Fibroblast of skin of abdomen (primary cell): ENCODE measurements around the gene TEX22. TPM values are rescaled to one million over a fixed set of nuclear protein-coding genes. Genes with fewer than 3 reads are reported as not detected.
"Not testable (repeated sequence)": the region's sequence is repeated elsewhere in the genome, so short reads cannot be mapped to it uniquely, and the experiment has no call there.

Source experiments
- DNase-seq: peaks from one replicate; pipeline ENCODE4 v3.0.0-alpha.2; 2013
- polyA plus RNA-seq, 2 experiments: library from polyadenylated mRNA; unstranded; fragments of 120-200 nt; gene quantifications; one replicate each; pipeline ENCODE4 v1.2.1, GENCODE V29; 2013; ENCODE audit not compliant: insufficient read length in 2 of 2

The TEX22 gene
- polyA plus RNA-seq (2013, experiment 1 of 2; ENCODE audit: insufficient read length), result 0.90 TPM
- 1.0 TPM for polyA plus RNA-seq (2013, experiment 2 of 2; ENCODE audit: insufficient read length)

GRCh38 chr14:105398044-105398725 lies at the start of gene TEX22:
TSS of gene TEX22 (plus strand) at chr14:105398538. CDS start at chr14:105399341, 803 bp downstream.
- DNase-seq, result peak; percentile 85

DNA sequence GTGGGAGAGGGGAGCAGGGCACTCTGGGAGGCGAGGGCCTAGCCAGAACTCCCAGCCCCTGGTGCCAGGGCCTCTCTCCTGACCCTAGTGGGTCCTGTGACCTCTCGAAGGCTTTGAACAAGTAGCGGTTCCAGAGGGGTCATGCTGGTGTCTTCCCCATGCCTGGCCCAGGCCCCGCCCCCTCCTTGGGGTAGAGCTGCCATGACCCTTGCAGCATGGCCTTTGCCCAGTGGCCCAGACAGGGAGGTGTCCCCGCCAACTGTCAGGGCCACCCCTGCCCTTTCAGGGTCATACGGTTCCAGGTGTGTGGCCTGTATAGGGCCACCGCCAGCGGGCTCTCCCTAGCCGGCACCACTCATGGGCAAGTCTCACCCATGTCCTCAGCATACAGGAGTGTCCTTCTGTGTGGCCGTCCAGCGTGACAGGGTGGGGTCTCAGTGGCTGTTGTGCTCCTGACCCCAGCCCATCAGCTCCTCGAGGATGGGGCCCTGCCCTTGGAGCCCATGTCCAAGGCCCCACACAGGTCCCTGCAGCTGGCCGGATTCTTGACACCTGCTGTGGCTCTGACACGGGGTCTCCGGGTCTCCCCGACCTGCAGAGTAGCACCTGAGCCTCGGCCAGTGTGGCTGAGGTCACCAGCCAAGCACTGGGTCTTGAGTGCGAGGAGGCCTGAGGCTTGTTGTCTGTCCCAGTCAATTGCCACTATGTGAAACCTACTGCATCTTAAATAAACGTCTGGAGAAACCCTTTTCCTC lies 49.2 kb upstream of the TEX22 start:
- DNase-seq, result no peak

DNA sequence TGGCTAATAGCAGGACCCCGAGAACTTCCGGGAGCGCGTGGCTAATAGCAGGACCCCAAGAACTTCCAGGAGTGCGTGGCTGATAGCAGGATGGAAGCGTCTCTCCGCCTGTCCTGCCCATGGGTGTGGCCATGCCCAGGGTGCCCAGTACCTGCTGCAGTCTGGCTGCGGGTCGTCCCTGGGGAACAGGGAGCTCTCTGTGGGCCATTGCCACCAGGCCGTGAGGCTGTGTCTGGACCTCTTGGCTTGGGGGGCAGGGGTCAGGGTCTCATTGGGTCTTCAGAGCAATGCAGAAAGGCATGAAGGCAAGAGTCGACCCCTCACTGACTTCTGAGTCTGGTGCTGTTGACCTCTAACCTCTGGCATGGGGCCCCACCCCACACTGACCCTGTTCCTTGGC lies 48.3 kb upstream of the TEX22 start:
- no peak for DNase-seq

DNA sequence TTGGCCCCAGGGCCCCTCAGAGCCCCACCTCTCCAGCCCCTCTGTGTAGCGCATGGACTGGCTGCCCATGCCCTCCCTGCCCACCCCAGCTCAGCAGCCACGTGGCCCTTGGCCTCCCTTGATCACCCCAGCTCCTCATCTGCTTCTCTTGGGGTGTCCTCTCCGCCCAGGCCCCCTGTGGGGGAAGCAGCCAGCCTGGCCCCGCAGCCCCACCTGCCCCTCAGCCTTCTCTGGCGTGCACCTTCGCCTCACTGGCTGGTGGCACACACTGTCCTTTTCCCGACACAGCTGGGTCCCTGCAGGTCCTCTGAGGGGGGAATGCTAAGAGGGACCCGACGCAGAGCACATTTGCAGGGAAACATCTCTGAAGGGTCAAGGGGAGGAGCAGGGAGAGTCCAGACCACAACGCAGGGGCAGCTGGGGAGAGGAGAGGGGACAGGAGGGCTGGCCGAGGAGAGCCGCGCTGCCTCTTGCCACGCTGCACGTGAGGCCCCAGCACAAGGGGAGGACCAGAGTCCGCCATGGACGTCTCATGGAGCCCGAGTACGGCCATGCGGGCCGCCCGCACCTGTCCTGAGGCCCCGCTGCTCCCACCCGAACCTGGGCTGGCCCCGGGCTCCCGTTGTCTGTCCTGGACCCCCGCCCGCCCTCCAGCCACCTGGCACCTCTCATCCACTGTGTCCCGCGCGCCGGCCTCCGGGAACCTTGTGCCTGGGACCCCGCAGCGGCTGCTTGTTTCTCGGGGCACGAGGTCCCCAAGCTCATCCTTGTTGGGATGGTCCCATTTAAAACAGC lies 47.7 kb upstream of the TEX22 start:
- DNase-seq, result no peak

DNA sequence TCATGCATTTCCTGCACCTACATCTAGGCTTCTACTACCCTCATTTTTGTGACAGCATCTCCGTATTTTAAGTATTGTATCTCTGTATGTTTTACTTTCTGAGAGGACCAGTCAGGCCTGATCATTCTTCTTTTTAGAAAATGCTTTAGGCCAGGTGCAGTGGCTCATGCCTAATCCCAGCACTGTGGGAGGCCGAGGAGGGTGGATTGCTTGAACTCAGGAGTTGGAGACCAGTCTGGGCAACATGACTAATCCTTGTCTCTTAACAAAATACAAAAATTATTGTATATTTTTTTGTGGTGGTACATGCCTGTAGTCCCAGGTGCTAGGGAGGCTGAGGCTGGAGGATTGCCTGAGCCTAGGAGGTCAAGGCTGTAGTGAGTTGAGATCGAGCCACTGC lies 46.9 kb upstream of the TEX22 start:
- DNase-seq, result no peak

DNA sequence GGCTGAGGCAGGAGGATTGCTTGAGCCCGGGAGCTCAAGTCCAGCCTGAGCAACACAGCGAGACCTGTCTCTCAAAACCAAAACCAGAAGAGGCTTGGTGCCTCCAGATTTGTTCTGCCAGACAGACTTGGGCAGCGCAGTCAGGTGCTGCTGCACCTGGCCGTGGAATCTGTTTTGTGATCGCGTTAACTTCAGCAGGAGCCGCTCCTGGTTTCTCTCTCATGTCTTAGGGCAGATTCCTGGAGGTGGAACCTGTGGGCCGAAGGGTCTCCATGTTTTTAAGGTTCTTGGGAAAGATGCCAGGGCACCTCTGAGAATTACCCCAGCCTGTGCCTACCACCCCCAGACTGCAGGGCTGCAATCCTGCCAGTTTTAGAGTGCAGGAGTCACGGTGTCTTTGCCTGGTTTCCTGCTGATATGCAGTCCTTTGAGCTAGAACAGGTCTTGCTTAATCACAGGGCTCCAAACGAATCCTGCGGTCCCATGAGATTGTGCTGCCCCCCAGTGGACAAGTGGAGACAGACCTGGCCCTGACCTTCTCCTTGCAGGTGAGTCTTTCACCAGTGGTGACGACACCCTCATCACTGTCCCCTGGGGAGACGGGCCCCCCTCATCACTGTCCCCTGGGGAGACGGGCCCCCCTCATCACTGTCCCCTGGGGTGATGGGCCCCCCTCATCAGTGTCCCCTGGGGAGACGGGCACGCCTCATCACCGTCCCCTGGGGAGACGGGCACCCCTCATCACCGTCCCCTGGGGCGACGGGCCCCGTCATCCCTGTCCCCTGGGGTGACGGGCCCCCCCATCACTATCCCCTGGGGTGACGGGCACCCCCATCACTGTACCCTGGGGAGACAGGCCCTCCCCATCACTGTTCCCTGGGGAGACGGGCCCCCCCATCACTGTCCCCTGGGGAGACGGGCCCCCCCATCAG lies 46.2 kb upstream of the TEX22 start:
- peak; percentile 73 for DNase-seq

- no peak for DNase-seq
These were observed 45.2 kb upstream of the TEX22 start for GRCh38 chr14:105353136-105353535.

DNA sequence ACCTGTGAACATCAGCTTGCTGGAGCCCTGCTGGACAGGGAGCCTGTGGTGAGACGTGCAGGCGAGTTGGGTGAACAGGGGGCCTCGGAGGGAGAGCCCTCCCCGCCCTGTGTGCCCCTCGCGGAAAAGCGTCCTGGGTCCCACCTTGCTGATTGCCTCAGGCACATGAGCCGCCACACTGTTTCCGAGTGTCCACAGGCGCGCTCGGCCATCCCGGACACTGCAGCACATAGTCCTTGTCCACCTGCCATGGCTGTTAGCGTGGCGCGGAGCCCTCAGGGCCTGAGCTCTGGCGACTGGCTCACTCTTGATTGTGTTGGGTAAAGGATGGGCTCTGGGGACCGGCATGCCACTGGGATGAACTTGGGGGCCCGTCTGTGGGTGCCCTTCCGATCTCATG lies 43.8 kb upstream of the TEX22 start:
- DNase-seq, result no peak

DNA sequence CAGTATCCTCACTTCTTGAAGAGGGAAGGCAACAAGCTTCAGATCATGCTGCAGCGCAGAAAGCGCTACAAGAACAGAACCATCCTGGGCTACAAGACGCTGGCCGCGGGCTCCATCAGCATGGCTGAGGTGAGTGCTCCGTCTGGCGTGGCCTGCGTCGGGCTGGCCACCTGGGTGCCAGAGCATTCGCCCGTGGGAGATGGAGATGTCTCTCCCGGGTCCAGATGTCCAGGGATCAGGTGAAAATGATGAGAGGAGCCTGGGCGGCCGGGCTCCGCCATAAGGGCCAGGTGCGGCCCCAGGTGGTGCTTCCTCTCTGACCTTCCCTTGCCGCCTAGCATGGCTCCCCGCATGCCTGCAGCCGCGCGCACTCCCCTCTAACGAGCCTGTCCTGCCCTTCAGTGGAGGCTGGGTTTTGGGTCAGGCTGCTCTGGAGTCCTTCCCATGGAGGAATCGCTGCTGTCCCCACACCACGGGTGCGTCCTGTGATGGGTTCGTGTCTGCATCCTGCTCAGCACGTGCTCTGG lies 43.2 kb upstream of the TEX22 start:
- DNase-seq, result no peak

DNA sequence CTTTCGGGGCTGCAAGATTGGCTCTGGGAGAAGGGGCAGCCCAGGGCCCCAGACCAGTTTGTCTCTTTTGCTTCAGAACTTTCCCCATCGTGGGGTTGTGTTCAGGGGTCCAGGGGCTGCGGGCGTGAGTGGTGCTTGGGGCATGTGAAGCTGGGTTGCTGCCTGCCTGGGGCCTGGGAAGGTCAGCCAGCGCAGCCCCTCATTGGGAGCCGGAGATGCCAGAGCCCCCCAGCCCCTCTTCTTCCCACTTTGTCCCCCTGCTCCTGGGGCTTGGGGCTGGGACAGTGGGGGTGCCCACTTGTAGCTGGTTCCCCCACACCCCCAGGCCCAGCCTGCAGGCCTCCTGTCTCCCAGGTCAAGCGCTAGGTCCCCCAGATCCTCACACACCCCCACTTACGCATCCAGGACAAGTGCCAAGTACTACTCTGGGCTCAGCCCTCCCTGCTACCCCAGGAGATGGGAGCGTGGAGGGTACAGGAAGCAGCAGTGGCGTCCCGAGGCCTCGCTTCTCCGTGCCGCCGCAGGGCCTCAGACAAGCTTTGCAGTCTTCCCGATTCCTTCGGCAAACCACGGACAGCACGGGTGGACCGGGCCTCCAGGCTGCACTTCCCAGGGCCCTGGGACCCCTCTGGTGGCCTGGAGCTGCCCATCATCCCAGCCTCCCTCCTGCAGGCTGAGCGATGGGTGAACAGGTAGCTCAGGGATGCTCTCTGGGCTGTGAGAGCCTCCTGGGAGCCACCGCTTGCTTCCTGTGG lies 42.3 kb upstream of the TEX22 start:
- no peak for DNase-seq

DNA sequence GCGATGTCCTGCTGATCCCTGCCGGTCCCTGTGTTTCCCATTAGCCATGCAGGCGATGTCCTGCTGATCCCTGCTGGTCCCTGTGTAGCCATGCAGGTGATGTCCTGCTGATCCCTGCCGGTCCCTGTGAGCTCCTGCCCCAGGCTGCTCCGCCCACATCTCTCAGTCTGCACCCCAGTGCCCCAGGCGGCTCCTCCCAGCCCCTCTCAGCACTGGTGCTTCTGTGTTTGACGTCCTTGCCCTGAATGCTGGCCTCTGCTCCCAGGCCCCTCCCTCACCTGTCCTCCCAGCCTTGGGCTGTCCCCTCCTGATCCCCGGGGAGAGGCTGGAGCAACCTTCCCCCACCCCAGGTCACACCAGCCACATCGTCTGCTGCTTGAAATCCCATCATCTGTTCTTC lies 41.4 kb upstream of the TEX22 start:
- DNase-seq, result no peak

DNA sequence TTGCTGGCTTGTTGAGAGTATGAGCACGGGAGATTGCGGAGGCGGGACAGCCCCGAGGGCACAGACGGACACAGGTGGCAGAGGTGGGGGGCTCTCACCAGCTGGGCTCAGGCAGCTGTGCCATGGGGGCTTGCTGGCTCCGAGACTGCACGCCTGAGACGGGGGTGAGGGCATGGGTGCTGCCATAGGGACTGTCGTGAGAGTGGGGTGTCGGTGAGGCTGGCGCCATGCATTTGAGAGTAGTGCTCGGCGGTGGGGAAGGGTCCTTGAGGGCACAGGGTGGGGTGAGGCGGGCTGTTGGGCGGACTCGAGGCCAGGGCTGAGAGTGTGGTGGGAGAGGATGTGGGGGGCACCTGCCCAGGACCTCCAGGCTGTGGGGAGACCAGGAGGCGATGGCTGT lies 40.7 kb upstream of the TEX22 start:
- no peak for DNase-seq

DNA sequence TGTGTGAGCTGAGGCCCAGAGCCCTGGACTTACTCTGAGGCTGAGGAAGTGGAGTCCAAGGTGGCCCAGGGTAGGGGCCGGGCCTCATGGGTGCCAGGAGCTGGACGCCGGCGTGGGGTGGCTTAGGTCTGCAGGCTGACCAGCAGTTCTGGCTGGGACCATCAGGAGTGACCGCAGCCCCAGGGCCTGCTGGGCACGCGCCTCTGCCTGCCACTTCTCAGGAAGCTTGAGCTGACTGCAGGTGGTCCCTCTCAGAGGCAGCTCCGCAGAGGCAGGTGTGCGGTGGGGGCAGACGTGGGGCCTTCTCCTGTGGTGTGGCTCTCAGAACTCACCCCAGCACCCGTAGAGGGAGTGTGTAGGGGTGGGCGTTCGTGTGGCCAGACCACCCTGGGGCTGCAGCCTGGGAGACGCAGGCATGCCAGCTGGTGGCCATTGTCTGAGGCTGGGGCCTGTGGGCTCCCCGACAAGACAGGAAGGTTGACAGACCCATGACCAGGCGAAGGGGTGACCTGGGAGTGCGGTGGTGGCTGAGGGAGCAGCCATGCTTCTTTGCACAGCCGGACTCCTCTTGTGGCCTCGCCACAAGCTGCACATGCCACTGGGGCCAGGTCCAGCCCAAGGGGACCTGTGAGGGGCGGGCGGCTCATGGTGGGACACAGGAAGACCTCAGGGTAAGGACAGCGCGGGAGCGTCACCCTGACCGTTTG lies 40.0 kb upstream of the TEX22 start:
- DNase-seq, result no peak

- DNase-seq, result no peak
These were observed 39.4 kb upstream of the TEX22 start for GRCh38 chr14:105358943-105359342.

DNA sequence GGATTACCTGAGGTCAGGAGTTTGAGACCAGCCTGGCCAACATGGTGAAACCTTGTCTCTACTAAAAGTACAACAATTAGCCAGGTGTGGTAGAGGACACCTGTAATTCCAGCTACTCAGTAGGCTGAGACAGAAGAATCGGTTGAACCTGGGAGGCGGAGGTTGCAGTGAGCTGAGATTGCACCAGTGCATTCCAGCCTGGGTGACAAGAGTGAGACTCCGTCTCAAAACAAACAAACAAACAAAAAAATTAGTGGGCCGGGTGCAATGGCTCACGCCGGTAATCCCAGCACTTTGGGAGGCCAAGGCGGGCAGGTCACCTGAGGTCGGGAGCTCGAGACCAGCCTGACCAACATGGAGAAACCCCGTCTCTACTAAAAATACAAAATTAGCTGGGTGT lies 36.9 kb upstream of the TEX22 start:
- DNase-seq, result not testable (repeated sequence)

DNA sequence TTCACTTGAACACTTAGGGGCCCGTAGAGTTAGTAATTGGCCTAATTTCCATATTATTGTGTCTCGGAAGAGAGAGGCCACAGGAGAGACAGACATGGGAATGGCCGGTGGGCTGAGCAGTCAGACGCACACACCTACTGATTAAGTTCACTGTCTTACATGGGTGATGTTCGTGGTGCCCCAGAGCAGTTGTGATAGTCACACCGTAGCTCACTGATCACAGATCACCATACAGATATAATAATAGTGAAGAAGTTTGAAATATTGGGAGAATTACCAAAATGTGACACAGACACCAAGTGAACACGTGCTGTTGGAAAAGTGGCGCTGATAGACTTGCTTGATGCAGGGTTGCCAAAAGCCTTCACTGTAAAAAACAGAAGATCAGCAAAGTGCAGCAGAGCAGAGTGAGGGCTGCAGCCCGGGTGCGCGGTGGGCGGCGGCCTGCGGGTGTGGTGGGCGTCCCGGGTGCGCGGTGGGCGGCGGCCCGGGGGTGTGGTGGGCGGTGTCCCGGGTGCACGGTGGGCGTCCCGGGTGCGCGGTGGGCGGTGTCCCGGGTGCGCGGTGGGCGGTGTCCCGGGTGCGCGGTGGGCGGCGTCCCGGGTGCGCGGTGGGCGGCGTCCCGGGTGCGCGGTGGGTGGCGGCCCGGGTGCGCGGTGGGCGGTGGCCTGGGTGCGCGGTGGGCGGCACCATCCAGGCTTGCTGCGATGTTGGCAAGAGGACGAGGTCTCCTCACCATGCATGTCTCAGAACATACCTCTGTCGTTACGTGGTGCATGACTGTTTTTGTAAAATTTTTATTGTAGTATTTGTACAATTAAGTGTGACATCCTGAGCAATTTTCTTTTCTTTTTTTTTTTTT lies 34.3 kb upstream of the TEX22 start:
- peak; percentile 66 for DNase-seq

GRCh38 chr14:105365101-105365500 lies 33.2 kb upstream of the TEX22 start:
- no peak for DNase-seq

- DNase-seq, result no peak
These were observed 32.7 kb upstream of the TEX22 start for GRCh38 chr14:105365681-105366080.

GRCh38 chr14:105366386-105367074 lies 31.8 kb upstream of the TEX22 start:
- DNase-seq, result no peak
